Loucy (cell line): ENCODE measurements around the gene FAM209B.

Experiments
- CTCF ChIP-seq: fragments of 200-600 bp; sonication (generic); conservative IDR thresholded peaks from 2 replicates; pipeline ENCODE4 v1.5.1; 2014; ENCODE audit warnings: mild to moderate bottlenecking, antibody characterized with exemption, low read length
- EZH2phosphoT487 ChIP-seq: fragments of 200-600 bp; IDR thresholded peaks from 2 replicates; pipeline ENCODE4 v1.6.1; 2018; ENCODE audit warnings: antibody characterized with exemption, mild to moderate bottlenecking, moderate library complexity, borderline replicate concordance

DNA sequence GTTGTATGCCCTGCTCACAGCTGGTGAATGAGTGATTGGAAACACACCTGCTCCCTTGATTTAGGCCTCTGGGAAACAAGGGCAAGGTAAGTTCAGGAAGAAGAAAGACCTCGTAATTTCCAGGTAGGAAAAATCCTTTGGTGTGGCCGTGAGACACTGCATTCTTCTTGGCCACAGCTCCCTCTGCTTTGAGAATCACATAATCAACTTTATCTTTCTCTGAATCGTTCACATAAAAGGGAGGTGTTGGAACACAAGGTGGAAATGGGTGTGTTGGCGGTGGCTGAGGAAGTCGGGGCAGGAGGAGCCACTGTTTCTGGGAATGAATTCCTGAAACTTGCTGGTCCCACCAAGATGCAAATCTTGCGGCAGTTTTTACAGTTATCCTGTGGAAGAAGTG lies 25.9 kb downstream of the FAM209B start:
- no peak for TF ChIP-seq CTCF
- no peak for TF ChIP-seq EZH2phosphoT487
